ENCODE results near the gene SLC25A26. TPM values are rescaled to one million over a fixed set of nuclear protein-coding genes. Genes with fewer than 3 reads are reported as not detected.
A peak's percentile ranks its signal among the peaks of the same experiment; 100 is the strongest.

The SLC25A26 gene
- total RNA-seq, 2 experiments from 2014 or later, result 24.4 to 25.2 TPM

DNA sequence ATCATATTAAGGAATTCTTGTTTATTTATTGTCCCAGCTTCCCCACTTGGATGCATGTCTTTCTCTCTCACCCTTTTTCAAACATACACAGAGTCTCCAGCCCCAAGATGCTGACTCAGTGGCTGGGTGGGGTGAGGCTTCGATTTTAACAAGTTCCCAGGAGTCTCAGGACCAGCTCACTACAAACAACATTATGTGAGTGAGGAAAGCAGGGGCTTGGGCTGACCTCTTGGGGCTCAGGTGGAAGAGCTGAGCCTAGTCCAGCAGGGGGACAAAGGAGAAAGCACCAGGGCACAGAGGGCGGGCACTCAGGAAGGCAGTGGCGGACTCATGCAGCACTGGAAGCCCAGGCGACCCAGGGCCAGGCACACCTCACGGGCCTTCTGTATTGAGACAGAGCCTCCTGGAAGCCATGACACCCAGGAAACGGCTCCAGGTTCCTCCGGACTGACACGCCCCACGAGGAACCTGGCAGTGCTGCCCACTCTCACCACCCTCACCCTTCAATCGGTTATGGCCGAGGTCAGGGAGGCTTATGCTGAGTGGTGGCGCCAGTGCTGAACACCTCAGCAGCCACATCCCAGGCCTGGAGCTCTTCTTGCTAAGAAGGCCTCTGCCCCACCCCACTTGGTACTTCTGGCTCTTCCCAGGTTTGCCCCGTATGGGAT lies 182.7 kb downstream of the SLC25A26 start:
- peaks cover 1% of the 10 kb centered on the region for H3K36me3 Mint-ChIP-seq
- no peak overlapping the region for H3K27ac Mint-ChIP-seq
- DNase-seq, result no peak
- H3K4me1 Mint-ChIP-seq, result no peaks in the 10 kb centered on the region
- no peaks in the 10 kb centered on the region for H3K9me3 Mint-ChIP-seq
- H3K4me3 Mint-ChIP-seq, result no peak overlapping the region
- H3K27me3 Mint-ChIP-seq, result no peaks in the 10 kb centered on the region

DNA sequence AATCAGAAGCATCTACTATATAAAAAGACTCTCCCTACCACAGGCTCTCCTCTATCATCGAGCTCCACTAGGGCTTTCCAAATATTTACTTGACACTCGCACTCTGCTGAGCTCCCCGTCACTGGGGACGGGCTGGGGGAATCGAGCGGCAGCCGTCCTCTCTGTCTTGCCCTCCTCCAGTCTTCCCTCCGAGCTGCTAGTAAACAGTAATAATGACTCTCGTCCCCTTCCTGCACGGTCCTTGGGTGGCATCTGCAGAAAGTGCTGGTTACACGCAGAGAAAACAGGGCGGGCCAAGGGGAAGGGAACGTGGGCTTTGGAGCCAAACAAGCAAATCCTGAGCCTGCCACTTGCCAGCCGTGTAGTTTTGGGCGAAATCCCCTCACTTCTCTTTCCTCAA lies 183.4 kb downstream of the SLC25A26 start:
- H3K36me3 Mint-ChIP-seq, result peaks cover 1% of the 10 kb centered on the region
- no peak overlapping the region for H3K4me3 Mint-ChIP-seq
- H3K27ac Mint-ChIP-seq, result no peak overlapping the region
- no peaks in the 10 kb centered on the region for H3K4me1 Mint-ChIP-seq
- H3K27me3 Mint-ChIP-seq, result no peaks in the 10 kb centered on the region
- no peaks in the 10 kb centered on the region for H3K9me3 Mint-ChIP-seq
- no peak for DNase-seq

DNA sequence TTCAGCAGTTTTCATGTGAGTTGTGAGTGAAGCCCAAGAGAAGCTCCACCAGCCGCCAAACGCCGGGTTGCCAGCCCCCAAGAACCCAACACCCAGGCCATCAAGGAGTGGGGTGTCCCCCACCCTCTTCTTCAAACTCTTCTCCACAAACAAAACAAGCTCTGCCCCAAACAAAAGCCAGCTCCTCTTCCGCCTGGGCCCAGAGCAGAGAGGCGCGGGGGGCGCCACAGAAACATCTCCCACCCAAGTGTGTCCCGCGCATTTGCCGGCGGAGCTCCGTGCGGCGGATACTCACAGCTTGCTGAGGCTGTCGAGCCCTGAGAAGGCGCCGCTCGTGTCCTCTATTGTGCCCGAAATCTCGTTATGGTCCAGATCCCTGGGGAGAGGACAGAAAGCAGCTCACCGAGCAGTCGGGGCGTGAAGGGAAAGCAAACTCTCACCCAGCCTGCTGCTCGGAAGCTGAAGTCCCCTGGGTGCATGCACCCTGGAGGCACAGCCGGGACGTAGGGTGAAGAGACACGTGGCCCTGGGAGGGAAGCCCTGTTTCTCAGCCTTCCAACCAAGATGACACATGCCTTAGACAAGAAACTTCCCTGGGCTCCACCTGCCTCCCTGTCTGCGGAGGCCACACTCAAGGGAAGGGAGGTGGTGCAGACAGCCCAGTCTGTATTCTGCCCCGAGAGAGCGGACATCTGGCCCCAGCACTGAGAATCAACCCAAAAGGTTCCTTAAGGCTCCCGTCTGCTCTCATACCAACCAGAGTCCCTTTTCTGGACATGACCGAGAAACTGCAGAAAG lies 184.3 kb downstream of the SLC25A26 start:
- no peak overlapping the region for H3K4me3 Mint-ChIP-seq
- no peaks in the 10 kb centered on the region for H3K27me3 Mint-ChIP-seq
- H3K27ac Mint-ChIP-seq, result no peak overlapping the region
- no peaks in the 10 kb centered on the region for H3K4me1 Mint-ChIP-seq
- H3K36me3 Mint-ChIP-seq, result peaks cover 1% of the 10 kb centered on the region
- no peaks in the 10 kb centered on the region for H3K9me3 Mint-ChIP-seq
- DNase-seq, result no peak

GRCh38 chr3:66405701-66406091 lies 184.9 kb downstream of the SLC25A26 start:
- Mint-ChIP-seq H3K27me3 (no peaks in the 10 kb centered on the region), H3K36me3 (peaks cover 1% of the 10 kb centered on the region), H3K4me3 (no peak overlapping the region), H3K4me1 (no peaks in the 10 kb centered on the region), H3K27ac (no peak overlapping the region), H3K9me3 (no peaks in the 10 kb centered on the region)
- no peak for DNase-seq

DNA sequence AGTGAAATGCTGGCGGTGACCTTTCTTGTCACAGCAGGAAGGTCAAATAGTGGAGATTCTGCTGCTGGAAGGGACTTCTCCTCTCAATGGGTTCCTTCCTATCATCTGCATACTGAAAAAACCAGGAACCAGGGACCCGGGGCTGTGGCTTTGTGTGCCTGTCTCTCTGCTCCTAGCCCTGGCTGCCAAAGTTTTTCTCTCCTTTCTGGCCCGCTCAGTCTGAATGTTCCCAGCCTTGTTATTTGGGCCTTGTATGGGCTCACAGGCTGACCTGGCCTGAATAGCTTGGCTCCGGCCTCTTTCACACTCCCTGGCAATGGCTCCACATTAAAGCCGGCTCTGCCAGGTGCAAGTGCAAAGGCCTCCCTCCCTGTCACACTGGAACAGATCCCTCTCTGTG lies 185.4 kb downstream of the SLC25A26 start:
- Mint-ChIP-seq H3K27me3 (no peaks in the 10 kb centered on the region), H3K36me3 (peaks cover 1% of the 10 kb centered on the region), H3K4me1 (no peaks in the 10 kb centered on the region), H3K4me3 (no peak overlapping the region), H3K9me3 (no peaks in the 10 kb centered on the region), H3K27ac (no peak overlapping the region)
- DNase-seq, result no peak

- no peaks in the 10 kb centered on the region for H3K4me1 Mint-ChIP-seq
- no peak overlapping the region for H3K4me3 Mint-ChIP-seq
- no peaks in the 10 kb centered on the region for H3K9me3 Mint-ChIP-seq
- H3K36me3 Mint-ChIP-seq, result peaks cover 1% of the 10 kb centered on the region
- no peak overlapping the region for H3K27ac Mint-ChIP-seq
- no peaks in the 10 kb centered on the region for H3K27me3 Mint-ChIP-seq
- no peak for DNase-seq
Measured at GRCh38 chr3:66406831-66407610, 186.2 kb downstream of the SLC25A26 start.

DNA sequence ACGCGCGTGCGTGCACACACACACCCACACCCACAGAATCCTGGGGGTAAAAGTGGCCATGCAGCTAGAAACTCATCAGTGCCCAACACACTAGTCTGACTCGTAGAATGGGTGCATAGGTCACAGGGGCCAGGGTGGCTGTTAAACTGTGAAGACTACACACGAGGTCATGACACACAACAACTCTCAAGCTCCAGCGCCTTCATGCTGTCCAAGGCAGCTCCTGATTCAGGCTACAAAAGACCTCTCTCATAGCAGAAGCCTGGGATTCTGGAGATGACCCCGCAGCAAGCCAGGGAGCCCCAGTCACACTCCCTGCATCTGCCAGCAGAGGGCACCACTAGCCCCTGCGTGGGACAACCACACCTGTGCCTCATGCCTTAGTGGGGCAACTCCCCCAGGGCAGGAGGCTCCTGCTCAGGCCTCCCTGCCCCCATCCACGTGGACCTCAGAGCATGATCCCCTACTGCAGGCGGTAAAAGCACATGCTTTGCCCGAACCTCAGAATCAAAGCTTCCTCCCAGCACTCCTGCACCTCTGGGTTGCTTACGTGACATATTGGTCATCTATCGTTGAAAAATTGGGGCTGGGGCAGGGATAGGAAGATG lies 186.9 kb downstream of the SLC25A26 start:
- Mint-ChIP-seq H3K27ac (no peak overlapping the region), H3K9me3 (no peaks in the 10 kb centered on the region), H3K36me3 (peaks cover 1% of the 10 kb centered on the region)

GRCh38 chr3:66409771-66410754 lies 189.3 kb downstream of the SLC25A26 start:
- no peaks in the 10 kb centered on the region for H3K9me3 Mint-ChIP-seq
- no peak overlapping the region for H3K27ac Mint-ChIP-seq

More for the DNA sequence above, 186.9 kb downstream of the SLC25A26 start:
- Mint-ChIP-seq H3K27me3 (no peaks in the 10 kb centered on the region), H3K4me3 (no peak overlapping the region), H3K4me1 (no peaks in the 10 kb centered on the region)
- peak; percentile 70 for DNase-seq

GRCh38 chr3:66410976-66411375 lies 190.2 kb downstream of the SLC25A26 start:
- H3K36me3 Mint-ChIP-seq, result no peaks in the 10 kb centered on the region
- peaks cover 4% of the 10 kb centered on the region for H3K4me1 Mint-ChIP-seq
- no peaks in the 10 kb centered on the region for H3K27me3 Mint-ChIP-seq
- no peaks in the 10 kb centered on the region for H3K9me3 Mint-ChIP-seq
- H3K27ac Mint-ChIP-seq, result no peak overlapping the region
- DNase-seq, result no peak
- H3K4me3 Mint-ChIP-seq, result no peak overlapping the region

More at GRCh38 chr3:66409771-66410754, 189.3 kb downstream of the SLC25A26 start:
- no peaks in the 10 kb centered on the region for H3K27me3 Mint-ChIP-seq
- DNase-seq, result no peak
- peaks cover 4% of the 10 kb centered on the region for H3K4me1 Mint-ChIP-seq
- H3K36me3 Mint-ChIP-seq, result no peaks in the 10 kb centered on the region
- H3K4me3 Mint-ChIP-seq, result no peak overlapping the region

DNA sequence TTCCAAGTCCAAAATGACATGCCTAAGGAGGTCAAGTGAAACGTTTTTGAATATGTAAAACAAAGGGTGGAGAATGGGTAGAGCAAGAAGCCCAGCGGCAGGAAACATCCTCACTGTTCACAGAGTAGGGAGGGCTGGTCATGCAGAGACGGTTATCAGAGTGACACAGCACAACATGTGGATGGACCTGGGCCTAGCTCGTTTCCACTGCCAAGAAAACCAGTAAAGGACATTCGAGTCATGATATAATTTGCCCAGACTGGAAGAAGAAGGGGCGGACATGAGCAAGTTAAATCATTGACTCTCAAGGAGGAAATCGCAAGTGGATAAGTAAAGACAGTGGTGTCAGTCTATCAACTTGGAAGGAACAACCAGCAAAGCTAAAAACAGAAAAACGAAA lies 190.7 kb downstream of the SLC25A26 start:
- Mint-ChIP-seq H3K4me3 (no peak overlapping the region), H3K27ac (no peak overlapping the region), H3K36me3 (no peaks in the 10 kb centered on the region), H3K27me3 (no peaks in the 10 kb centered on the region), H3K4me1 (peaks cover 4% of the 10 kb centered on the region), H3K9me3 (no peaks in the 10 kb centered on the region)
- no peak for DNase-seq

GRCh38 chr3:66411961-66412887 lies 191.4 kb downstream of the SLC25A26 start:
- H3K27me3 Mint-ChIP-seq, result no peaks in the 10 kb centered on the region
- H3K36me3 Mint-ChIP-seq, result no peaks in the 10 kb centered on the region
- no peaks in the 10 kb centered on the region for H3K9me3 Mint-ChIP-seq
- no peak for DNase-seq
- peaks cover 4% of the 10 kb centered on the region for H3K4me1 Mint-ChIP-seq
- no peak overlapping the region for H3K27ac Mint-ChIP-seq
- H3K4me3 Mint-ChIP-seq, result no peak overlapping the region

DNA sequence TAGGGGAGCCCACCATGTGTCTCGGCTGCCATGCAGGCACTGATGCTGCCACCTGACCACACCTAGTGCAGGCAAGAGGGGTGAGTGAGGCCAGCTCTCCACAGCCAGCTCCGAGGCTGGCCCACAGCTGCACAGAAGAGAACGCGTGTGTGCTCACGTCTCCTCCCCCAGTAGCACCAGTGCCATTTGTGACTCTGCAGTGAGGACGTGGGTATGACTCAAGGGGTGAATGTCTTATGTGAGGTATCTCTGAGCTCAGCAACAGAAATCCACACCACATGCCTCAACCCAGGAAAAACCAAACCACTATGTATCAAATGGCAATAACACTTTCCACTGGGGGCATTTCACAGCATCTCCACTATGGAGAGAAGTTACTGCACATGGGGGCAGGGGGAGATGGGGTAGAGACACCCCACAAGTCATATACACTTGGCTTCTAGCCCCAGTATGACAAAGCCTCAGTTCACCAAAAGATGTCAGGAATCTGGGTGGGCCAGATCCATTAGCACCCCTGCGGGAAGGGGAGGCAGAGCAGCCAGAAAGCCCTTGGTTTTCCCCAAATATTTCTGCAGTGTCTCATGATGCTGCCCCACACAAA lies 192.4 kb downstream of the SLC25A26 start:
- peaks cover 4% of the 10 kb centered on the region for H3K4me1 Mint-ChIP-seq
- H3K27me3 Mint-ChIP-seq, result no peaks in the 10 kb centered on the region
- no peaks in the 10 kb centered on the region for H3K36me3 Mint-ChIP-seq
- DNase-seq, result no peak
- H3K4me3 Mint-ChIP-seq, result no peak overlapping the region
- no peak overlapping the region for H3K27ac Mint-ChIP-seq
- H3K9me3 Mint-ChIP-seq, result no peaks in the 10 kb centered on the region

- Mint-ChIP-seq H3K4me1 (peaks cover 4% of the 10 kb centered on the region), H3K27me3 (no peaks in the 10 kb centered on the region), H3K9me3 (no peaks in the 10 kb centered on the region), H3K27ac (no peak overlapping the region), H3K36me3 (peaks cover under 1% of the 10 kb centered on the region), H3K4me3 (no peak overlapping the region)
- DNase-seq, result no peak
Measured at GRCh38 chr3:66414846-66415245, 194.0 kb downstream of the SLC25A26 start.

Measured in activated naive CD8-positive, alpha-beta T cell treated with anti-CD3 and anti-CD28 coated beads for 36 hours (primary cell).